H1 (cell line): ENCODE results near the gene AKR7A3. TPM values are rescaled to one million over a fixed set of nuclear protein-coding genes. Genes with fewer than 3 reads are reported as not detected.

Source experiments
- CTCF ChIA-PET: fragments of 300-600 bp; sonication (Branson Sonifier 250); formaldehyde crosslinking; loops from one replicate; lab custom pipeline; 2021; ENCODE audit not compliant: partially characterized antibody; lab: Charles Lee
- POLR2A ChIA-PET: fragments of 300-600 bp; sonication (Branson Sonifier 250); formaldehyde crosslinking; loops from one replicate; lab custom pipeline; 2021; ENCODE audit warnings: inconsistent platforms; ENCODE audit not compliant: partially characterized antibody; lab: Charles Lee
- DNase-seq, 2 experiments: peaks; one replicate each; pipeline versions ENCODE4 v3.0.0 to v3.0.0-alpha.2; 2010 to 2022; ENCODE audit warnings: low spot score in 2 of 2, low read depth in 1 of 2, mixed read lengths in 1 of 2
- FAIRE-seq: peaks from 2 replicates; lab custom pipeline; 2011; peaks lifted over from hg19 to GRCh38; lab: Jason Lieb, UNC
- H2AFZ ChIP-seq: 2 replicates; pipeline ENCODE4 v1.8.1; 2012; ENCODE audit warnings: low read length, inconsistent platforms
- H2AK5ac ChIP-seq: 2 replicates; pipeline ENCODE4 v1.6.1; 2013; ENCODE audit warnings: low read depth, low read length
- H2BK120ac ChIP-seq: replicated peaks from 2 replicates; pipeline ENCODE3; 2013; ENCODE audit warnings: low read depth, low read length, inconsistent platforms
- H2BK12ac ChIP-seq: 2 replicates; pipeline ENCODE4 v1.6.1; 2013; ENCODE audit warnings: low read depth, low read length
- H2BK15ac ChIP-seq: 2 replicates; pipeline ENCODE4 v1.6.1; 2013; ENCODE audit warnings: low read length
- H2BK20ac ChIP-seq: 2 replicates; pipeline ENCODE4 v1.6.1; 2013; ENCODE audit warnings: low read length
- H2BK5ac ChIP-seq: 2 replicates; pipeline ENCODE4 v1.6.1; 2013; ENCODE audit warnings: low read depth, low read length
- H3K14ac ChIP-seq: 2 replicates; pipeline ENCODE4 v1.6.1; 2013; ENCODE audit warnings: inconsistent platforms; ENCODE audit not compliant: insufficient read length
- H3K18ac ChIP-seq: 2 replicates; pipeline ENCODE4 v1.6.1; 2013; ENCODE audit warnings: low read length; ENCODE audit errors: extremely low read depth
- H3K23ac ChIP-seq: 2 replicates; pipeline ENCODE4 v1.6.1; 2013; ENCODE audit warnings: inconsistent platforms; ENCODE audit not compliant: insufficient read length
- H3K23me2 ChIP-seq: 2 replicates; pipeline ENCODE4 v1.6.1; 2013; ENCODE audit warnings: low read depth, low read length
- H3K27ac ChIP-seq: 2 replicates; pipeline ENCODE4 v1.6.1; 2011; ENCODE audit warnings: low read depth, low read length, inconsistent platforms
- H3K27me3 ChIP-seq, 4 experiments: replicated peaks in 1 of 4; 1 replicate in 1 of 4; 2 replicates in 3 of 4; pipeline versions ENCODE4 v1.6.1 to v1.8.1; 2011 to 2013; ENCODE audit warnings: low read length in 3 of 4, mild to moderate bottlenecking in 3 of 4, inconsistent platforms in 2 of 4, mixed read lengths in 2 of 4, moderate library complexity in 1 of 4; ENCODE audit not compliant: control insufficient read depth in 3 of 4, insufficient read depth in 3 of 4; ENCODE audit errors: extremely low read depth in 1 of 4
- H3K36me3 ChIP-seq, 4 experiments: 2 replicates each; pipeline versions ENCODE4 v1.6.1 to v1.8.1; 2011 to 2013; ENCODE audit warnings: mild to moderate bottlenecking in 4 of 4, low read length in 3 of 4, moderate library complexity in 2 of 4, control low read depth in 1 of 4, inconsistent platforms in 1 of 4; ENCODE audit not compliant: insufficient read depth in 4 of 4, control insufficient read depth in 2 of 4
- H3K4ac ChIP-seq: replicated peaks from 2 replicates; pipeline ENCODE3; 2013; ENCODE audit warnings: low read length, low read depth, mixed read lengths, inconsistent platforms; ENCODE audit not compliant: insufficient read length
- H3K4me1 ChIP-seq, 4 experiments: replicated peaks in 1 of 4; 1 replicate in 1 of 4; 2 replicates in 3 of 4; pipeline versions ENCODE4 v1.6.1 to v1.8.1; 2011 to 2013; ENCODE audit warnings: low read length in 3 of 4, inconsistent platforms in 2 of 4, mixed read lengths in 1 of 4; ENCODE audit not compliant: insufficient read depth in 4 of 4, control insufficient read depth in 3 of 4
- H3K4me2 ChIP-seq, 2 experiments: 2 replicates each; pipeline versions ENCODE4 v1.6.1 to v1.8.1; 2011 to 2013; ENCODE audit warnings: low read depth in 2 of 2, low read length in 2 of 2, control low read depth in 1 of 2, inconsistent platforms in 1 of 2, mild to moderate bottlenecking in 1 of 2; ENCODE audit not compliant: insufficient read depth in 1 of 2
- H3K4me3 ChIP-seq, 4 experiments: fragments of 200-600, 300-600 bp in 1 of 4; sonication (generic), shearing (Covaris generic), sonication (Bioruptor Twin) in 1 of 4; 2 replicates each; pipeline versions ENCODE4 v1.5.1 to v1.8.1; 2011 to 2016; ENCODE audit warnings: low read length in 4 of 4, low read depth in 3 of 4, control low read depth in 2 of 4, inconsistent platforms in 2 of 4, mild to moderate bottlenecking in 2 of 4, mixed read lengths in 1 of 4, moderate library complexity in 1 of 4; ENCODE audit not compliant: insufficient read depth in 2 of 4; ENCODE audit errors: extremely low read depth in 1 of 4
- H3K56ac ChIP-seq: replicated peaks from 2 replicates; pipeline ENCODE3; 2013; ENCODE audit warnings: low read depth, mild to moderate bottlenecking, mixed read lengths, low read length, inconsistent platforms; ENCODE audit not compliant: insufficient read length
- H3K79me1 ChIP-seq: 2 replicates; pipeline ENCODE4 v1.6.1; 2013; ENCODE audit warnings: low read depth, low read length, control low read depth
- H3K79me2 ChIP-seq, 2 experiments: 2 replicates each; pipeline versions ENCODE4 v1.6.1 to v1.8.1; 2012 to 2013; ENCODE audit warnings: low read length in 2 of 2, mild to moderate bottlenecking in 2 of 2, inconsistent platforms in 1 of 2; ENCODE audit not compliant: insufficient read depth in 2 of 2, control insufficient read depth in 1 of 2
- H3K9ac ChIP-seq, 4 experiments: replicated peaks in 1 of 4; 1 replicate in 1 of 4; 2 replicates in 3 of 4; pipeline versions ENCODE4 v1.6.1 to v1.8.1; 2011 to 2013; ENCODE audit warnings: low read depth in 3 of 4, low read length in 3 of 4, control low read depth in 2 of 4, mild to moderate bottlenecking in 2 of 4, moderate library complexity in 2 of 4, inconsistent platforms in 1 of 4; ENCODE audit errors: extremely low read depth in 1 of 4
- H3K9me3 ChIP-seq, 2 experiments: 2 replicates each; pipeline versions ENCODE4 v1.6.1 to v1.8.1; 2012 to 2013; ENCODE audit warnings: mild to moderate bottlenecking in 2 of 2, moderate library complexity in 2 of 2, control low read depth in 1 of 2, inconsistent platforms in 1 of 2, low read depth in 1 of 2, low read length in 1 of 2, mixed read lengths in 1 of 2; ENCODE audit not compliant: insufficient read depth in 2 of 2
- H4K20me1 ChIP-seq, 2 experiments: replicated peaks in 1 of 2; 2 replicates each; pipeline versions ENCODE3 to v1.8.1; 2011 to 2013; ENCODE audit warnings: inconsistent platforms in 2 of 2, low read length in 2 of 2, mild to moderate bottlenecking in 1 of 2; ENCODE audit not compliant: insufficient read depth in 2 of 2, control insufficient read depth in 1 of 2
- H4K5ac ChIP-seq: 2 replicates; pipeline ENCODE4 v1.6.1; 2013; ENCODE audit warnings: low read length, low read depth, mixed read lengths, inconsistent platforms; ENCODE audit not compliant: insufficient read length
- H4K8ac ChIP-seq: 2 replicates; pipeline ENCODE4 v1.8.0; 2013; ENCODE audit warnings: mild to moderate bottlenecking, moderate library complexity, low read length, inconsistent platforms; ENCODE audit not compliant: insufficient read depth; ENCODE audit errors: extremely low read depth
- H4K91ac ChIP-seq: replicated peaks from 2 replicates; pipeline ENCODE3; 2013; ENCODE audit warnings: low read length, mixed read lengths, inconsistent platforms; ENCODE audit not compliant: insufficient read length
- BACH1 ChIP-seq: IDR thresholded peaks from 2 replicates; pipeline ENCODE4 v1.6.1; 2012; ENCODE audit warnings: low read length, improper control_type of control experiment
- BRCA1 ChIP-seq: IDR thresholded peaks from 2 replicates; pipeline ENCODE4 v1.6.1; 2012; ENCODE audit warnings: low read depth, low read length, improper control_type of control experiment
- CHD2 ChIP-seq: IDR thresholded peaks from 2 replicates; pipeline ENCODE4 v1.6.1; 2012; ENCODE audit warnings: low read length, improper control_type of control experiment
- NANOG ChIP-seq: IDR thresholded peaks from 2 replicates; pipeline ENCODE4 v1.6.1; 2011; ENCODE audit warnings: low read length, low read depth, mild to moderate bottlenecking, inconsistent platforms; ENCODE audit not compliant: insufficient read depth, poor library complexity, severe bottlenecking
- POLR2AphosphoS5 ChIP-seq: IDR thresholded peaks from 2 replicates; pipeline ENCODE4 v1.6.1; 2011; ENCODE audit warnings: low read depth, low read length
- RNF2 ChIP-seq: fragments of 200-900, 300-1000 bp; sonication (generic); IDR thresholded peaks from 2 replicates; pipeline ENCODE4 v1.7.1; 2016; ENCODE audit warnings: borderline replicate concordance, low read depth, mild to moderate bottlenecking, antibody characterized with exemption, low read length; ENCODE audit not compliant: poor library complexity, severe bottlenecking; ENCODE audit errors: missing control alignments
- SUZ12 ChIP-seq: fragments of 200-600 bp; sonication (generic); IDR thresholded peaks from 2 replicates; pipeline ENCODE4 v1.6.1; 2012; ENCODE audit warnings: mild to moderate bottlenecking, inconsistent platforms, low read length, moderate library complexity, mixed read lengths
- WGBS, 2 experiments: shearing (Covaris generic) in 1 of 2; methylation state at CpG; one replicate each; pipeline versions ENCODE4 v1.1.6 to v1.1.7; 2013 to 2015; ENCODE audit warnings: low lambda C conversion rate in 2 of 2, mixed read lengths in 2 of 2, inconsistent platforms in 1 of 2, low coverage in 1 of 2, missing lambda C conversion rate in 1 of 2; ENCODE audit not compliant: insufficient replicate concordance in 2 of 2, insufficient coverage in 1 of 2, insufficient read length in 1 of 2; ENCODE audit errors: extremely low coverage in 1 of 2, missing lambda C conversion rate in 1 of 2; 5-methylcytosine and 5-hydroxymethylcytosine counted together
- polyA plus RNA-seq, 7 experiments: library from polyadenylated mRNA; depleted of rRNA in 3 of 7; stranded (reverse) in 5 of 7; unstranded in 2 of 7; fragments of >200 nt in 5 of 7; fragments of 200-250 nt in 2 of 7; gene quantifications; 1 replicate in 5 of 7; 2 replicates in 1 of 7; 4 replicates in 1 of 7; pipeline versions ENCODE4 v1.2.1 to v1.2.3, GENCODE V29; 2011 to 2013; ENCODE audit warnings: missing spikeins in 2 of 7, mixed read lengths in 2 of 7
- total RNA-seq: library from RNA; stranded (reverse); fragmentation: NEBNext Ultra II Directional; extraction: Animal tissue kit (Norgen Biotek cat#: 25700); gene quantifications from 2 replicates; pipeline ENCODE4 v1.2.1, GENCODE V29; 2021

The AKR7A3 gene
- total and polyA plus RNA-seq, 2 of the 8 experiments (the other 6 are each of a cell fraction or from before 2014, with no cell fraction given), result 0.62 to 0.65 TPM

DNA sequence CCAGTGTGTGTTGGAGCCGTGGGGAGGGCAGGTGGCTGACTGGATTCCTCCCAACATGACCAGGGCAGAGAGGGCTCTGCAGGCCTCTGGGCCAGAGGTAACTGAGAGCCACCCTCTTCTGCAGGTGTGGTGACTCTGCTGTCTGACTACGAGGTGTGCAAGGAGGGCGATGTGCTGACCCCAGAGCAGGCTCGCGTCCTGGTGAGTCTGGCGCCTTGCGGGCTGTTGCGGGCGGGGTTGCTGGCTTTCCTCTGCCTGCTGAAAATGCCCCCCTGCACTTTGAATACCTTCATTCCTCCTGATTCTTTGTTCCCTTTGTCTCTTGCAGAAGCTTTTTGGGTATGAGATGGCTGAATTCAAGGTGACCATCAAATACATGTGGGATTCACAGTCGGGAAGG is 30.2 kb downstream of the AKR7A3 start:
- no peak overlapping the region for H3K14ac ChIP-seq
- DNase-seq, result no peak
- H3K23me2 ChIP-seq, result no peaks in the 10 kb centered on the region
- no peak overlapping the region for H3K56ac ChIP-seq
- peaks cover 39 to 59% (median 51%) of the 10 kb centered on the region in 4 experiments for H3K36me3 ChIP-seq
- CTCF ChIA-PET, result interaction anchor here (0.6 to 0.9 kb wide), 2 partner anchors 52 to 64 kb away, joined by 3 read pairs; no protein-coding TSS in a partner anchor
- H3K27me3 ChIP-seq, result no peaks in the 10 kb centered on the region
- peaks cover 0 to 7% (median 3%) of the 10 kb centered on the region in 4 experiments; a peak in 3 of 7 replicates for H3K4me1 ChIP-seq
- H4K91ac ChIP-seq, result no peak overlapping the region
- no peak overlapping the region for H4K5ac ChIP-seq
- POLR2A ChIA-PET, result interaction anchor here (0.8 to 1.6 kb wide), 7 partner anchors 9 to 372 kb away, joined by 3 read pairs; no protein-coding TSS in a partner anchor
- H3K79me2 ChIP-seq, result peaks cover 7 to 28% of the 10 kb centered on the region in 2 experiments
- H3K4ac ChIP-seq, result no peak overlapping the region
- H2BK20ac ChIP-seq, result no peak overlapping the region
- H3K9ac ChIP-seq, result no peak overlapping the region
- peaks cover 12 to 31% of the 10 kb centered on the region in 2 experiments for H4K20me1 ChIP-seq
- H2AK5ac ChIP-seq, result no peak overlapping the region
- no peak overlapping the region for H2BK5ac ChIP-seq
- no peak overlapping the region for H3K27ac ChIP-seq
- no peak overlapping the region for H2BK12ac ChIP-seq
- peaks cover 14% of the 10 kb centered on the region for H3K79me1 ChIP-seq
- no peak overlapping the region for H2BK15ac ChIP-seq
- no peak overlapping the region for H2BK120ac ChIP-seq
- H2AFZ ChIP-seq, result no peak overlapping the region
- no peaks in the 10 kb centered on the region for H3K9me3 ChIP-seq
- 94% methylated on average over 10 of the region's 10 CpGs; no CpG with 5 or more reads in 1 of the 2 experiments for WGBS, 2 experiments
- no peak overlapping the region for H3K23ac ChIP-seq
- TF ChIP-seq SUZ12 (no peak), NANOG (no peak), CHD2 (no peak), BRCA1 (no peak), RNF2 (no peak), BACH1 (no peak), POLR2AphosphoS5 (peak; percentile 39; the same call in 1 of the 2 replicates)
- no peak for FAIRE-seq
- H3K4me3 ChIP-seq, result no peak overlapping the region
- no peak overlapping the region for H3K4me2 ChIP-seq
- no peak overlapping the region for H3K18ac ChIP-seq
- no peak overlapping the region for H4K8ac ChIP-seq
